ENCODE results near the gene HCRTR1. TPM values are rescaled to one million over a fixed set of nuclear protein-coding genes. Genes with fewer than 3 reads are reported as not detected.

Gene HCRTR1
- total RNA-seq, 1 experiment from 2014 or later, result not detected

- H3K36me3 ChIP-seq (replicated peaks; ENCODE audit: control insufficient read depth, insufficient read depth, low read length), result no peaks in the 10 kb centered on the region
- no peak for DNase-seq
- H3K4me3 ChIP-seq (ENCODE audit: insufficient read depth, low read depth, low read length), result no peak overlapping the region
Measured at GRCh38 chr1:31654474-31654776, 36.9 kb downstream of the HCRTR1 start.

GRCh38 chr1:31655104-31655503 is 37.6 kb downstream of the HCRTR1 start:
- H3K4me3 ChIP-seq (ENCODE audit: insufficient read depth, low read depth, low read length), result no peak overlapping the region
- no peaks in the 10 kb centered on the region; the same call in 1 of the 2 replicates for H3K27me3 ChIP-seq (ENCODE audit: control insufficient read depth, insufficient read depth, low read length)
- DNase-seq, result peak; percentile 39
- H3K36me3 ChIP-seq (replicated peaks; ENCODE audit: control insufficient read depth, insufficient read depth, low read length), result no peaks in the 10 kb centered on the region

More at GRCh38 chr1:31654474-31654776, 36.9 kb downstream of the HCRTR1 start:
- no peaks in the 10 kb centered on the region; the same call in 1 of the 2 replicates for H3K27me3 ChIP-seq (ENCODE audit: control insufficient read depth, insufficient read depth, low read length)

GRCh38 chr1:31655756-31656155 is 38.3 kb downstream of the HCRTR1 start:
- Histone ChIP-seq H3K4me3 (ENCODE audit: insufficient read depth, low read depth, low read length) (no peak overlapping the region), H3K27me3 (ENCODE audit: control insufficient read depth, insufficient read depth, low read length) (no peaks in the 10 kb centered on the region), H3K36me3 (replicated peaks; ENCODE audit: control insufficient read depth, insufficient read depth, low read length) (no peaks in the 10 kb centered on the region)
- peak; percentile 37 for DNase-seq

- H3K36me3 ChIP-seq (replicated peaks; ENCODE audit: control insufficient read depth, insufficient read depth, low read length), result no peaks in the 10 kb centered on the region
- H3K27me3 ChIP-seq (ENCODE audit: control insufficient read depth, insufficient read depth, low read length), result no peaks in the 10 kb centered on the region
- no peak overlapping the region for H3K4me3 ChIP-seq (ENCODE audit: insufficient read depth, low read depth, low read length)
- DNase-seq, result peak; percentile 43
Measured at GRCh38 chr1:31657020-31657804, 39.7 kb downstream of the HCRTR1 start.

- no peaks in the 10 kb centered on the region for H3K27me3 ChIP-seq (ENCODE audit: control insufficient read depth, insufficient read depth, low read length)
- no peak overlapping the region for H3K4me3 ChIP-seq (ENCODE audit: insufficient read depth, low read depth, low read length)
- no peaks in the 10 kb centered on the region for H3K36me3 ChIP-seq (replicated peaks; ENCODE audit: control insufficient read depth, insufficient read depth, low read length)
- DNase-seq, result peak; percentile 49
Measured at GRCh38 chr1:31657972-31658510, 40.6 kb downstream of the HCRTR1 start.

- Histone ChIP-seq H3K36me3 (replicated peaks; ENCODE audit: control insufficient read depth, insufficient read depth, low read length) (no peaks in the 10 kb centered on the region), H3K27me3 (ENCODE audit: control insufficient read depth, insufficient read depth, low read length) (no peaks in the 10 kb centered on the region), H3K4me3 (ENCODE audit: insufficient read depth, low read depth, low read length) (no peak overlapping the region)
- peak; percentile 37 for DNase-seq
Measured at GRCh38 chr1:31658721-31659120, 41.2 kb downstream of the HCRTR1 start.

- DNase-seq, result no peak
- no peaks in the 10 kb centered on the region for H3K27me3 ChIP-seq (ENCODE audit: control insufficient read depth, insufficient read depth, low read length)
- no peak overlapping the region for H3K4me3 ChIP-seq (ENCODE audit: insufficient read depth, low read depth, low read length)
- no peaks in the 10 kb centered on the region for H3K36me3 ChIP-seq (replicated peaks; ENCODE audit: control insufficient read depth, insufficient read depth, low read length)
Measured at GRCh38 chr1:31659889-31660288, 42.4 kb downstream of the HCRTR1 start.

- H3K27me3 ChIP-seq (ENCODE audit: control insufficient read depth, insufficient read depth, low read length), result no peaks in the 10 kb centered on the region
- H3K4me3 ChIP-seq (ENCODE audit: insufficient read depth, low read depth, low read length), result no peak overlapping the region
- DNase-seq, result no peak
- H3K36me3 ChIP-seq (replicated peaks; ENCODE audit: control insufficient read depth, insufficient read depth, low read length), result no peaks in the 10 kb centered on the region
Measured at GRCh38 chr1:31660871-31661455, 43.5 kb downstream of the HCRTR1 start.

- Histone ChIP-seq H3K36me3 (replicated peaks; ENCODE audit: control insufficient read depth, insufficient read depth, low read length) (no peaks in the 10 kb centered on the region), H3K27me3 (ENCODE audit: control insufficient read depth, insufficient read depth, low read length) (no peaks in the 10 kb centered on the region), H3K4me3 (ENCODE audit: insufficient read depth, low read depth, low read length) (no peak overlapping the region)
- DNase-seq, result peak; percentile 46
Measured at GRCh38 chr1:31661856-31662255, 44.4 kb downstream of the HCRTR1 start.

- Histone ChIP-seq H3K4me3 (ENCODE audit: insufficient read depth, low read depth, low read length) (no peak overlapping the region), H3K36me3 (replicated peaks; ENCODE audit: control insufficient read depth, insufficient read depth, low read length) (no peaks in the 10 kb centered on the region)
- peak; percentile 50 for DNase-seq
Measured at GRCh38 chr1:31662463-31662862, 45.0 kb downstream of the HCRTR1 start.

GRCh38 chr1:31663622-31664452 is 46.3 kb downstream of the HCRTR1 start:
- peak; percentile 97 for DNase-seq

More at GRCh38 chr1:31662463-31662862, 45.0 kb downstream of the HCRTR1 start:
- H3K27me3 ChIP-seq (ENCODE audit: control insufficient read depth, insufficient read depth, low read length), result no peaks in the 10 kb centered on the region

GRCh38 chr1:31664528-31664927 is 47.0 kb downstream of the HCRTR1 start:
- peak; percentile 52 for DNase-seq
- Histone ChIP-seq H3K4me3 (ENCODE audit: insufficient read depth, low read depth, low read length) (no peak overlapping the region), H3K36me3 (replicated peaks; ENCODE audit: control insufficient read depth, insufficient read depth, low read length) (no peaks in the 10 kb centered on the region), H3K27me3 (ENCODE audit: control insufficient read depth, insufficient read depth, low read length) (no peaks in the 10 kb centered on the region)

More at GRCh38 chr1:31663622-31664452, 46.3 kb downstream of the HCRTR1 start:
- Histone ChIP-seq H3K36me3 (replicated peaks; ENCODE audit: control insufficient read depth, insufficient read depth, low read length) (no peaks in the 10 kb centered on the region), H3K27me3 (ENCODE audit: control insufficient read depth, insufficient read depth, low read length) (no peaks in the 10 kb centered on the region), H3K4me3 (ENCODE audit: insufficient read depth, low read depth, low read length) (no peak overlapping the region)

- no peaks in the 10 kb centered on the region for H3K27me3 ChIP-seq (ENCODE audit: control insufficient read depth, insufficient read depth, low read length)
- no peak for DNase-seq
- no peak overlapping the region for H3K4me3 ChIP-seq (ENCODE audit: insufficient read depth, low read depth, low read length)
- H3K36me3 ChIP-seq (replicated peaks; ENCODE audit: control insufficient read depth, insufficient read depth, low read length), result no peaks in the 10 kb centered on the region
Measured at GRCh38 chr1:31665234-31665878, 47.9 kb downstream of the HCRTR1 start.

- Histone ChIP-seq H3K4me3 (ENCODE audit: insufficient read depth, low read depth, low read length) (no peak overlapping the region), H3K27me3 (ENCODE audit: control insufficient read depth, insufficient read depth, low read length) (no peaks in the 10 kb centered on the region), H3K36me3 (replicated peaks; ENCODE audit: control insufficient read depth, insufficient read depth, low read length) (no peaks in the 10 kb centered on the region)
- peak; percentile 59 for DNase-seq
Measured at GRCh38 chr1:31666263-31666963, 48.9 kb downstream of the HCRTR1 start.

Measured in H7 (cell line).